ENCODE measurements around the gene HELT. TPM values are rescaled to one million over a fixed set of nuclear protein-coding genes. Genes with fewer than 3 reads are reported as not detected.
"Not testable (repeated sequence)": the region's sequence is repeated elsewhere in the genome, so short reads cannot be mapped to it uniquely, and the experiment has no call there.

HELT gene
- total RNA-seq, 1 experiment from 2014 or later: not detected

- peaks cover 2% of the 10 kb centered on the region for H3K27me3 Mint-ChIP-seq (ENCODE audit: insufficient read depth, unreplicated experiment)
- no peak overlapping the region for H3K27ac Mint-ChIP-seq (ENCODE audit: unreplicated experiment)
- H3K9me3 Mint-ChIP-seq (ENCODE audit: unreplicated experiment): peaks cover 5% of the 10 kb centered on the region
- Histone ChIP-seq H3K27me3 (replicated peaks; ENCODE audit: control insufficient read depth, insufficient read depth, low read length) (no peaks in the 10 kb centered on the region), H3K36me3 (ENCODE audit: control insufficient read depth, insufficient read depth, low read length) (no peaks in the 10 kb centered on the region), H3K9me3 (no peaks in the 10 kb centered on the region), H3K4me3 (ENCODE audit: low read depth, low read length) (no peak overlapping the region), H3K4me1 (no peaks in the 10 kb centered on the region)
- peaks cover 9% of the 10 kb centered on the region for H3K4me1 Mint-ChIP-seq (ENCODE audit: low read depth, unreplicated experiment)
- no peak overlapping the region for H3K4me3 Mint-ChIP-seq (ENCODE audit: unreplicated experiment)
- no peaks in the 10 kb centered on the region for H3K36me3 Mint-ChIP-seq (ENCODE audit: insufficient read depth, unreplicated experiment)
- intact Hi-C loops (cut with micrococcal nuclease; ENCODE audit: unreplicated experiment): loop anchor here (1.0 kb wide), 1 partner anchor 94 kb away; no protein-coding TSS in a partner anchor
- CTCF ChIA-PET: interaction anchor here (1.1 to 1.9 kb wide), 2 partner anchors 56 to 94 kb away, joined by 3 to 20 read pairs; no protein-coding TSS in a partner anchor
- TF ChIP-seq CTCF (IDR thresholded peaks at IDR 0.05; ENCODE audit: insufficient read depth in 1 of 2, low read depth in 1 of 2, low read length in 1 of 2, severe bottlenecking in 1 of 2, unreplicated experiment in 1 of 2): no peak
- POLR2A ChIA-PET: no interaction called here
- no peak for DNase-seq
- no TSS peak for BruUV-seq (replicated peaks)
Measured at GRCh38 chr4:185040523-185040922, 22.2 kb downstream of the HELT start.

GRCh38 chr4:185050286-185050685 is 32.0 kb downstream of the HELT start:
- H3K4me3 ChIP-seq (ENCODE audit: low read depth, low read length); BruUV-seq (replicated peaks); H3K27me3 ChIP-seq (replicated peaks; ENCODE audit: control insufficient read depth, insufficient read depth, low read length); DNase-seq; POLR2A ChIA-PET; H3K4me1 Mint-ChIP-seq (ENCODE audit: low read depth, unreplicated experiment); H3K4me3 Mint-ChIP-seq (ENCODE audit: unreplicated experiment); H3K36me3 Mint-ChIP-seq (ENCODE audit: insufficient read depth, unreplicated experiment); H3K9me3 ChIP-seq; CTCF ChIA-PET; intact Hi-C loops (cut with micrococcal nuclease; ENCODE audit: unreplicated experiment); H3K9me3 Mint-ChIP-seq (ENCODE audit: unreplicated experiment); H3K36me3 ChIP-seq (ENCODE audit: control insufficient read depth, insufficient read depth, low read length); H3K4me1 ChIP-seq; H3K27ac Mint-ChIP-seq (ENCODE audit: unreplicated experiment): not testable (repeated sequence)
- peaks cover 15% of the 10 kb centered on the region for H3K27me3 Mint-ChIP-seq (ENCODE audit: insufficient read depth, unreplicated experiment)

GRCh38 chr4:185051283-185051682 is 33.0 kb downstream of the HELT start:
- H3K9me3 Mint-ChIP-seq (ENCODE audit: unreplicated experiment); H3K4me3 Mint-ChIP-seq (ENCODE audit: unreplicated experiment); intact Hi-C loops (cut with micrococcal nuclease; ENCODE audit: unreplicated experiment); H3K36me3 ChIP-seq (ENCODE audit: control insufficient read depth, insufficient read depth, low read length); H3K4me1 Mint-ChIP-seq (ENCODE audit: low read depth, unreplicated experiment); DNase-seq; H3K36me3 Mint-ChIP-seq (ENCODE audit: insufficient read depth, unreplicated experiment); H3K9me3 ChIP-seq; BruUV-seq (replicated peaks); POLR2A ChIA-PET; CTCF ChIA-PET; H3K4me3 ChIP-seq (ENCODE audit: low read depth, low read length); H3K4me1 ChIP-seq; H3K27me3 ChIP-seq (replicated peaks; ENCODE audit: control insufficient read depth, insufficient read depth, low read length); H3K27ac Mint-ChIP-seq (ENCODE audit: unreplicated experiment): not testable (repeated sequence)
- peaks cover 17% of the 10 kb centered on the region for H3K27me3 Mint-ChIP-seq (ENCODE audit: insufficient read depth, unreplicated experiment)

GRCh38 chr4:185053746-185054145 is 35.5 kb downstream of the HELT start:
- Mint-ChIP-seq H3K36me3 (ENCODE audit: insufficient read depth, unreplicated experiment) (no peaks in the 10 kb centered on the region), H3K27ac (ENCODE audit: unreplicated experiment) (no peak overlapping the region), H3K4me3 (ENCODE audit: unreplicated experiment) (no peak overlapping the region), H3K9me3 (ENCODE audit: unreplicated experiment) (no peaks in the 10 kb centered on the region), H3K4me1 (ENCODE audit: low read depth, unreplicated experiment) (no peaks in the 10 kb centered on the region), H3K27me3 (ENCODE audit: insufficient read depth, unreplicated experiment) (peaks cover 27% of the 10 kb centered on the region)
- Histone ChIP-seq H3K9me3 (peaks cover 4% of the 10 kb centered on the region; the same call in 1 of the 2 replicates), H3K4me1 (no peaks in the 10 kb centered on the region), H3K36me3 (ENCODE audit: control insufficient read depth, insufficient read depth, low read length) (no peaks in the 10 kb centered on the region), H3K27me3 (replicated peaks; ENCODE audit: control insufficient read depth, insufficient read depth, low read length) (no peaks in the 10 kb centered on the region), H3K4me3 (ENCODE audit: low read depth, low read length) (no peak overlapping the region)
- no TSS peak for BruUV-seq (replicated peaks)
- no peak for DNase-seq
- CTCF ChIA-PET: no interaction called here
- POLR2A ChIA-PET: no interaction called here
- intact Hi-C loops (cut with micrococcal nuclease; ENCODE audit: unreplicated experiment): no loop called here
- no peak for TF ChIP-seq CTCF (IDR thresholded peaks at IDR 0.05; ENCODE audit: insufficient read depth in 1 of 2, low read depth in 1 of 2, low read length in 1 of 2, severe bottlenecking in 1 of 2, unreplicated experiment in 1 of 2)

All from Caco-2 (cell line).